ENCODE measurements around the gene ZNF467. TPM values are rescaled to one million over a fixed set of nuclear protein-coding genes. Genes with fewer than 3 reads are reported as not detected.

The ZNF467 gene, protein sequence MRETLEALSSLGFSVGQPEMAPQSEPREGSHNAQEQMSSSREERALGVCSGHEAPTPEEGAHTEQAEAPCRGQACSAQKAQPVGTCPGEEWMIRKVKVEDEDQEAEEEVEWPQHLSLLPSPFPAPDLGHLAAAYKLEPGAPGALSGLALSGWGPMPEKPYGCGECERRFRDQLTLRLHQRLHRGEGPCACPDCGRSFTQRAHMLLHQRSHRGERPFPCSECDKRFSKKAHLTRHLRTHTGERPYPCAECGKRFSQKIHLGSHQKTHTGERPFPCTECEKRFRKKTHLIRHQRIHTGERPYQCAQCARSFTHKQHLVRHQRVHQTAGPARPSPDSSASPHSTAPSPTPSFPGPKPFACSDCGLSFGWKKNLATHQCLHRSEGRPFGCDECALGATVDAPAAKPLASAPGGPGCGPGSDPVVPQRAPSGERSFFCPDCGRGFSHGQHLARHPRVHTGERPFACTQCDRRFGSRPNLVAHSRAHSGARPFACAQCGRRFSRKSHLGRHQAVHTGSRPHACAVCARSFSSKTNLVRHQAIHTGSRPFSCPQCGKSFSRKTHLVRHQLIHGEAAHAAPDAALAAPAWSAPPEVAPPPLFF
- total RNA-seq: 10 to 100 TPM in 1 of 3 donors, 1 to 10 TPM in 2; 2.4 to 19.5 (median 5.1) TPM
- long read RNA-seq, donor 1, transcript ZNF467-201 (5 exons, 2,553 nt): major isoform, 10 of 45 reads
- long read RNA-seq, donor 1, partial matches to known transcripts: 2 of 45 reads
- long read RNA-seq, donor 1, other reads (novel, unspliced or antisense): 33 of 45 reads
- long read RNA-seq, donor 2, partial matches to known transcripts: 0 of 1 reads
- long read RNA-seq, donor 2, other reads (novel, unspliced or antisense): 1 of 1 reads

- intact Hi-C loops (cut with DNase I, micrococcal nuclease): no loop called here
- peak within 1 kb of the TSS; percentile 11 for H3K4me3 ChIP-seq
- H3K4me1 ChIP-seq (ENCODE audit: low read depth): peaks cover 8% of the 10 kb centered on the region
- peak; percentile 5 for ATAC-seq
- DNase-seq: peak; percentile 55 to 81 (median 66)
- H3K36me3 ChIP-seq (ENCODE audit: low read depth): no peaks in the 10 kb centered on the region
- H3K9me3 ChIP-seq: no peaks in the 10 kb centered on the region
- TF ChIP-seq, protein P1, sequence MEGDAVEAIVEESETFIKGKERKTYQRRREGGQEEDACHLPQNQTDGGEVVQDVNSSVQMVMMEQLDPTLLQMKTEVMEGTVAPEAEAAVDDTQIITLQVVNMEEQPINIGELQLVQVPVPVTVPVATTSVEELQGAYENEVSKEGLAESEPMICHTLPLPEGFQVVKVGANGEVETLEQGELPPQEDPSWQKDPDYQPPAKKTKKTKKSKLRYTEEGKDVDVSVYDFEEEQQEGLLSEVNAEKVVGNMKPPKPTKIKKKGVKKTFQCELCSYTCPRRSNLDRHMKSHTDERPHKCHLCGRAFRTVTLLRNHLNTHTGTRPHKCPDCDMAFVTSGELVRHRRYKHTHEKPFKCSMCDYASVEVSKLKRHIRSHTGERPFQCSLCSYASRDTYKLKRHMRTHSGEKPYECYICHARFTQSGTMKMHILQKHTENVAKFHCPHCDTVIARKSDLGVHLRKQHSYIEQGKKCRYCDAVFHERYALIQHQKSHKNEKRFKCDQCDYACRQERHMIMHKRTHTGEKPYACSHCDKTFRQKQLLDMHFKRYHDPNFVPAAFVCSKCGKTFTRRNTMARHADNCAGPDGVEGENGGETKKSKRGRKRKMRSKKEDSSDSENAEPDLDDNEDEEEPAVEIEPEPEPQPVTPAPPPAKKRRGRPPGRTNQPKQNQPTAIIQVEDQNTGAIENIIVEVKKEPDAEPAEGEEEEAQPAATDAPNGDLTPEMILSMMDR (IDR thresholded peaks at IDR 0.05): no peak
Observed at GRCh38 chr7:149773446-149774236, at the start of gene ZNF467. Gene ZNF467 (minus strand): TSS chr7:149773588. CDS start chr7:149771032, 2,556 bp downstream.

DNA sequence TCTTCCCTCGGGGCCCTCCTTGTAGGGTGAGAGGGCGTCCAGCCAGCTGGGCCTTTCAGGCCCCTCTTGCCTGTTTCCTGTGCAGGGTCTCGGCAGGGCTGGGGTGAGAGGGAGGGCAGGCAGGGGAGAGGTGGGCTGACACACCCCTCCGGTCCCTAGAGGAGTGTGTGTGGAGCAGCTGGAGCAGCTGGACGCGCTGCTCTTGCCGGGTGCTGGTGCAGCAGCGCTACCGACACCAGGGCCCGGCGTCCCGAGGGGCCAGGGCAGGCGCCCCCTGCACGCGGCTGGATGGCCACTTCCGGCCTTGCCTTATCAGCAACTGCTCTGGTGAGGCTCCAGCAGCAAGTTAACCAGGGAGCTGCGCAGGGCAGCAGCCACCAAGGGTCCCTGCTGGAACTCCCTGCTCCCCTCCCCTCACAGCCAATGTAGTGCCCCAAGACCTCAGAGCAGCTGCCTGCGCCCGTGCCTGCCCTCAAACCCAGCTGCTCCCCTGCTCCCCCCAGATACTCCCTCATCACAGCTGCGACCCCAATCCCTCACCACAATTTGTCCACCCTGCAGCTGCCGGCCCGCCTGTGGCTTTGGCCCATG lies 49.1 kb upstream of the ZNF467 start:
- no peaks in the 10 kb centered on the region for H3K36me3 ChIP-seq (ENCODE audit: low read depth)

GRCh38 chr7:149821191-149822148 lies 48.1 kb upstream of the ZNF467 start:
- no peak overlapping the region for H3K4me3 ChIP-seq
- peak; percentile 81 for ATAC-seq

More for the DNA sequence above, 49.1 kb upstream of the ZNF467 start:
- Histone ChIP-seq H3K4me1 (ENCODE audit: low read depth) (peaks cover 9% of the 10 kb centered on the region), H3K4me3 (no peak overlapping the region), H3K9me3 (no peaks in the 10 kb centered on the region)
- TF ChIP-seq, protein P1 (IDR thresholded peaks at IDR 0.05): no peak
- ATAC-seq (no peak), DNase-seq (peak in 2 of 3 donors; percentile 17 to 28)
- intact Hi-C loops (cut with DNase I, micrococcal nuclease): no loop called here

GRCh38 chr7:149820622-149821190 lies 47.3 kb upstream of the ZNF467 start:
- intact Hi-C loops (cut with DNase I, micrococcal nuclease): no loop called here
- ATAC-seq (no peak), DNase-seq (peak in 1 of 3 donors; percentile 47)
- no peaks in the 10 kb centered on the region for H3K9me3 ChIP-seq
- peaks cover 9% of the 10 kb centered on the region for H3K4me1 ChIP-seq (ENCODE audit: low read depth)
- H3K36me3 ChIP-seq (ENCODE audit: low read depth): no peaks in the 10 kb centered on the region
- TF ChIP-seq, protein P1 (IDR thresholded peaks at IDR 0.05): no peak
- no peak overlapping the region for H3K4me3 ChIP-seq

More at GRCh38 chr7:149821191-149822148, 48.1 kb upstream of the ZNF467 start:
- intact Hi-C loops (cut with DNase I, micrococcal nuclease): no loop called here
- Histone ChIP-seq H3K9me3 (no peaks in the 10 kb centered on the region), H3K36me3 (ENCODE audit: low read depth) (no peaks in the 10 kb centered on the region), H3K4me1 (ENCODE audit: low read depth) (peaks cover 9% of the 10 kb centered on the region)
- TF ChIP-seq, protein P1 (IDR thresholded peaks at IDR 0.05): no peak
- peak; percentile 54 to 61 (median 54) for DNase-seq

Data from mucosa of descending colon (tissue), 3 donors.